ENCODE data around the gene RNF157.

RNF157 gene

GRCh38 chr17:76136276-76137000 lies 103.9 kb downstream of the RNF157 start:
- Histone ChIP-seq H3K4me3 (ENCODE audit: low read depth in 1 of 5, low read length in 5 of 5) (no peak overlapping the region), H3K27ac (ENCODE audit: low read depth, low read length) (no peak overlapping the region), H3K9ac (ENCODE audit: low read length in 5 of 5) (no peak overlapping the region), H3K9me3 (ENCODE audit: control insufficient read depth in 5 of 5, low read length in 5 of 5) (no peaks in the 10 kb centered on the region), H3K27me3 (ENCODE audit: control insufficient read depth in 5 of 5, insufficient read depth in 4 of 5, low read length in 5 of 5) (peaks cover 40 to 74% (median 66%) of the 10 kb centered on the region in 5 donors), H3K4me1 (ENCODE audit: control insufficient read depth in 5 of 5, insufficient read depth in 5 of 5, low read length in 5 of 5) (peaks cover 4 to 57% (median 41%) of the 10 kb centered on the region in 5 donors), H3K36me3 (ENCODE audit: control insufficient read depth in 5 of 5, insufficient read depth in 5 of 5, low read length in 5 of 5) (no peaks in the 10 kb centered on the region)

- Histone ChIP-seq H3K4me3 (ENCODE audit: low read depth in 1 of 5, low read length in 5 of 5) (no peak overlapping the region), H3K9ac (ENCODE audit: low read length in 5 of 5) (no peak overlapping the region), H3K27ac (ENCODE audit: low read depth, low read length) (no peak overlapping the region), H3K36me3 (ENCODE audit: control insufficient read depth in 5 of 5, insufficient read depth in 5 of 5, low read length in 5 of 5) (no peaks in the 10 kb centered on the region), H3K27me3 (ENCODE audit: control insufficient read depth in 5 of 5, insufficient read depth in 4 of 5, low read length in 5 of 5) (peaks cover 40 to 80% (median 72%) of the 10 kb centered on the region in 5 donors), H3K9me3 (ENCODE audit: control insufficient read depth in 5 of 5, low read length in 5 of 5) (no peaks in the 10 kb centered on the region), H3K4me1 (ENCODE audit: control insufficient read depth in 5 of 5, insufficient read depth in 5 of 5, low read length in 5 of 5) (peaks cover 4 to 54% (median 40%) of the 10 kb centered on the region in 5 donors)
Observed at GRCh38 chr17:76135810-76136188, 104.5 kb downstream of the RNF157 start.

DNA sequence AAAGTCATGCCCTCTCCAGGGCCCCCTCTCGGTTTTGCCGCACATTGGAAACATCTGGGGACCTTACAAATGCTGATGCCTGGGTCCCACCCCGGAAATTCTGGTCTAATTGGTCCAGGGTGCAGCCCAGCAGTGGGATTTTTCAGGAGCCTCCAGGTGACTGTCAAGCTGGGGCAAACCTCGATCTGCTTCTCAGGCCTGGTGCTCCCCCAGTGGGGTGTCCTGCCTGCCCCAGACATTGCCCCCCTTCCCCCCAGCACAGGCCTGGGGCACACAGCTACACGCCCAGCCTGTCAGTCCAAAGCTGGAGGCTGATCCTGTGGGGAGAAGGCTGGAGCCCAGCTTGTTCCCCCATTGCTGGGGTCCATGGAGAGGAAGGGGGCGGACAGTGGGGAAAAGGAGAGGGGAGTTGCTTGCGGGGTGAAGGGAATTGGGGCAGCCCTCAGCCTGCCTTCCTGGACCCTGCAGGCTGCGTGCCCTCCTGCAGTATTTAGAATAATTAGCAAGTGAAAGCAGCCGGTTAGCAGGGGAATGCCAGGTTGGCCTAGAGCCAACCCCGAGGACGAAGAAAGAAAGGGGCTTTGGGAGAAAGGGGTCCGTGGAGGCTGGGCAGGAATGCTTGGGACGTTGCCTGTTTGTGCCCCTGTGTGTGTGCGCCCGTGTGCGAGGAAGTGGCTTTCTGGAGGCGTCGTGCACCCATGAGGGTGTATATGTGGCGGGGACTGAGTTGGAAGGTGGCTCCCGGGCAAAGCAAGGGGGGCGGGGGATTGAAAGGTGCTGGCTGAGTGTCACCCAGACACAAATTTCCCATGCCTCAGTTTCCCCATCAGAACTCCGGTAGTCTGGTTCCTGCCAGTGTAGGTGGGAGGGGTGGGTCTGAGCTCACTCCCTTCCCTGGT lies 105.1 kb downstream of the RNF157 start:
- H3K9me3 ChIP-seq (ENCODE audit: control insufficient read depth in 5 of 5, low read length in 5 of 5) = no peaks in the 10 kb centered on the region
- no peak overlapping the region for H3K9ac ChIP-seq (ENCODE audit: low read length in 5 of 5)
- peaks cover 36 to 78% (median 75%) of the 10 kb centered on the region in 5 donors for H3K27me3 ChIP-seq (ENCODE audit: control insufficient read depth in 5 of 5, insufficient read depth in 4 of 5, low read length in 5 of 5)
- peaks cover 4 to 48% (median 34%) of the 10 kb centered on the region in 5 donors for H3K4me1 ChIP-seq (ENCODE audit: control insufficient read depth in 5 of 5, insufficient read depth in 5 of 5, low read length in 5 of 5)
- H3K4me3 ChIP-seq (ENCODE audit: low read depth in 1 of 5, low read length in 5 of 5) = no peak overlapping the region
- H3K36me3 ChIP-seq (ENCODE audit: control insufficient read depth in 5 of 5, insufficient read depth in 5 of 5, low read length in 5 of 5) = no peaks in the 10 kb centered on the region
- no peak overlapping the region for H3K27ac ChIP-seq (ENCODE audit: low read depth, low read length)

DNA sequence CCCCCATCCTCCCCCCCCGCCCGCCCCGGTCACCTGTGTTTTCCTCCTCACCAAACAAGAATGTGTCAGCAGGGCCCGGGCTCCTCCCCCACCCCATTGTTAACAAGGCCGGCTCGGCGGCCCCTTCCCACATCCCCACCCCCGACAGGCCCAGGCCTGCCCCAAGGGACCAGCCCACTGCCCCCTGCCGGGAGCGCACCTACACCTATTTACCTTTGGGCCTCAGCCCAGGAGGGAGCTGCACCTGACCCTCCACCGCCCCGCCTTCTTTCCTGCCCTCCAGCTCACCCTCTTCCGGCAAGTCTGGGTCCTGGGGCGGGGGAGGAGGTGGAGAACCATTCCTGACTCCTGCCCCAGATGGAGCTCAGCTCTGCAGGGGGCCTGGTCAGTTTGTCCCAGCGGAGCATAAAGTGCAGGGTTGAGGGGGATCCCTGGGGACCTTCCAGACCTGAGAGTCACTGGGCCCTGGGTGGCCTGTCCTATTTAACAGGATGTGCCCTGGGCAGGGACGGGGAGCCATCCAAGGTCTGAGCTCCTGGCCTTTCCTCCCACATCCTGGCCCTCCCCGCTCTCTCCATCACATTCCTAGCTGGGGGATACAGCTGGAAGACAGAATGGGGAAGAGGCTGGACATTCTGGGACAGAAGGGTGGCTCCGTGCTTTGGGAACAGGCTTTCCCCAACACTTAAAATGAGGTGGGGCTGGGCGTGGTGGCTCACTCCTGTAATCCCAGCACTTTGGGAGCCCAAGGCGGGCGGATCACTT lies 107.5 kb downstream of the RNF157 start:
- Histone ChIP-seq H3K9ac (ENCODE audit: low read length in 5 of 5) (no peak overlapping the region), H3K4me1 (ENCODE audit: control insufficient read depth in 5 of 5, insufficient read depth in 5 of 5, low read length in 5 of 5) (peaks cover 2 to 33% (median 17%) of the 10 kb centered on the region in 5 donors), H3K27ac (ENCODE audit: low read depth, low read length) (no peak overlapping the region), H3K36me3 (ENCODE audit: control insufficient read depth in 5 of 5, insufficient read depth in 5 of 5, low read length in 5 of 5) (no peaks in the 10 kb centered on the region), H3K9me3 (ENCODE audit: control insufficient read depth in 5 of 5, low read length in 5 of 5) (no peaks in the 10 kb centered on the region), H3K4me3 (ENCODE audit: low read depth in 1 of 5, low read length in 5 of 5) (no peak overlapping the region), H3K27me3 (ENCODE audit: control insufficient read depth in 5 of 5, insufficient read depth in 4 of 5, low read length in 5 of 5) (peaks cover 25 to 56% (median 52%) of the 10 kb centered on the region in 5 donors)

- Histone ChIP-seq H3K27ac (ENCODE audit: low read depth, low read length) (no peak overlapping the region), H3K9ac (ENCODE audit: low read length in 5 of 5) (no peak overlapping the region), H3K4me1 (ENCODE audit: control insufficient read depth in 5 of 5, insufficient read depth in 5 of 5, low read length in 5 of 5) (peaks cover 2 to 33% (median 12%) of the 10 kb centered on the region in 5 donors), H3K4me3 (ENCODE audit: low read depth in 1 of 5, low read length in 5 of 5) (no peak overlapping the region), H3K36me3 (ENCODE audit: control insufficient read depth in 5 of 5, insufficient read depth in 5 of 5, low read length in 5 of 5) (no peaks in the 10 kb centered on the region), H3K27me3 (ENCODE audit: control insufficient read depth in 5 of 5, insufficient read depth in 4 of 5, low read length in 5 of 5) (peaks cover 19 to 48% (median 44%) of the 10 kb centered on the region in 5 donors), H3K9me3 (ENCODE audit: control insufficient read depth in 5 of 5, low read length in 5 of 5) (no peaks in the 10 kb centered on the region)
Observed at GRCh38 chr17:76131692-76132573, 108.4 kb downstream of the RNF157 start.

- peaks cover 2 to 33% (median 12%) of the 10 kb centered on the region in 5 donors for H3K4me1 ChIP-seq (ENCODE audit: control insufficient read depth in 5 of 5, insufficient read depth in 5 of 5, low read length in 5 of 5)
- no peak overlapping the region for H3K4me3 ChIP-seq (ENCODE audit: low read depth in 1 of 5, low read length in 5 of 5)
- H3K27ac ChIP-seq (ENCODE audit: low read depth, low read length) = no peak overlapping the region
- H3K9ac ChIP-seq (ENCODE audit: low read length in 5 of 5) = no peak overlapping the region
- no peaks in the 10 kb centered on the region for H3K36me3 ChIP-seq (ENCODE audit: control insufficient read depth in 5 of 5, insufficient read depth in 5 of 5, low read length in 5 of 5)
- no peaks in the 10 kb centered on the region for H3K9me3 ChIP-seq (ENCODE audit: control insufficient read depth in 5 of 5, low read length in 5 of 5)
- H3K27me3 ChIP-seq (ENCODE audit: control insufficient read depth in 5 of 5, insufficient read depth in 4 of 5, low read length in 5 of 5) = peaks cover 19 to 44% (median 41%) of the 10 kb centered on the region in 5 donors
Observed at GRCh38 chr17:76131051-76131691, 109.1 kb downstream of the RNF157 start.

- no peaks in the 10 kb centered on the region for H3K36me3 ChIP-seq (ENCODE audit: control insufficient read depth in 5 of 5, insufficient read depth in 5 of 5, low read length in 5 of 5)
- no peak overlapping the region for H3K9ac ChIP-seq (ENCODE audit: low read length in 5 of 5)
- H3K4me1 ChIP-seq (ENCODE audit: control insufficient read depth in 5 of 5, insufficient read depth in 5 of 5, low read length in 5 of 5) = peaks cover 2 to 33% (median 12%) of the 10 kb centered on the region in 5 donors
- no peaks in the 10 kb centered on the region for H3K9me3 ChIP-seq (ENCODE audit: control insufficient read depth in 5 of 5, low read length in 5 of 5)
- no peak overlapping the region for H3K4me3 ChIP-seq (ENCODE audit: low read depth in 1 of 5, low read length in 5 of 5)
- peaks cover 13 to 39% (median 37%) of the 10 kb centered on the region in 5 donors for H3K27me3 ChIP-seq (ENCODE audit: control insufficient read depth in 5 of 5, insufficient read depth in 4 of 5, low read length in 5 of 5)
- H3K27ac ChIP-seq (ENCODE audit: low read depth, low read length) = no peak overlapping the region
Observed at GRCh38 chr17:76130473-76130872, 109.8 kb downstream of the RNF157 start.

DNA sequence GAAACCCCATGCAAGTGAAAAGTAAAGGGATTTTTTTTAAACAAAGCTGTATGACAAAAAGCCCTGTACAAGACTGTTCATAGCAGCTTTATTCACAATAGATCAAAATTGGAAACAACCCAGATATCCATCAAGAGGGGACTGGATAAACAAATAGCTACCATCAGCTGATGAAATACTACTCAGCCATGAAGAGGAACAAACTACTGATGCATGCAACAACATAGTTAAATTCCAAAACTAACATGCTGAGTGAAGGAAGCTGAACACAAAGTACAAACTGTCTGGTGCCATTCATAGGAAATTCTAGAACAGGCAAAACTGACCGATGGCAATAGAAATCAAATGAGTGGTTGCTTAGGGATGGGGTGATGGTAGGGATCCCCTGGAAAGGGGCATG lies 114.4 kb downstream of the RNF157 start:
- Histone ChIP-seq H3K4me1 (ENCODE audit: control insufficient read depth in 5 of 5, insufficient read depth in 5 of 5, low read length in 5 of 5) (peaks cover 0 to 23% (median 20%) of the 10 kb centered on the region in 5 donors), H3K9me3 (ENCODE audit: control insufficient read depth in 5 of 5, low read length in 5 of 5) (no peaks in the 10 kb centered on the region), H3K27me3 (ENCODE audit: control insufficient read depth in 5 of 5, insufficient read depth in 4 of 5, low read length in 5 of 5) (peaks cover 0 to 8% (median 8%) of the 10 kb centered on the region in 5 donors), H3K4me3 (ENCODE audit: low read depth in 1 of 5, low read length in 5 of 5) (no peak overlapping the region), H3K27ac (ENCODE audit: low read depth, low read length) (no peak overlapping the region), H3K36me3 (ENCODE audit: control insufficient read depth in 5 of 5, insufficient read depth in 5 of 5, low read length in 5 of 5) (no peaks in the 10 kb centered on the region), H3K9ac (ENCODE audit: low read length in 5 of 5) (no peak overlapping the region)

DNA sequence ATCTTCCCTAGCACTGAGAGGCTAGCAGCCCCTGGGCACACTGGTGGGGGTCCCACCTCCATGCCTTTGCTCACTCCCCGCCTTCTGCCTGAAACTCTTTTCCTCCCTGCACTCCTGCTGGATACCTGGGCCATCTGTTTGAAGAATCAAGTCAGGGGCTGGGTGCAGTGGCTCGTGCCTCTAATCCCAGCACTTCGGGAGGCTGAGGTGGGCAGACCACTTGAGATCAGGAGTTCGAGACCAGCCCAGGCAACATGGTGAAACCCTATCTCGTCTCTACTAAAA lies 115.0 kb downstream of the RNF157 start:
- Histone ChIP-seq H3K36me3 (ENCODE audit: control insufficient read depth in 5 of 5, insufficient read depth in 5 of 5, low read length in 5 of 5) (no peaks in the 10 kb centered on the region), H3K27ac (ENCODE audit: low read depth, low read length) (no peak overlapping the region), H3K4me3 (ENCODE audit: low read depth in 1 of 5, low read length in 5 of 5) (no peak overlapping the region), H3K4me1 (ENCODE audit: control insufficient read depth in 5 of 5, insufficient read depth in 5 of 5, low read length in 5 of 5) (peaks cover 0 to 20% (median 20%) of the 10 kb centered on the region in 5 donors), H3K27me3 (ENCODE audit: control insufficient read depth in 5 of 5, insufficient read depth in 4 of 5, low read length in 5 of 5) (peaks cover 0 to 4% (median 2%) of the 10 kb centered on the region in 5 donors), H3K9me3 (ENCODE audit: control insufficient read depth in 5 of 5, low read length in 5 of 5) (no peaks in the 10 kb centered on the region), H3K9ac (ENCODE audit: low read length in 5 of 5) (no peak overlapping the region)
